M059J (cell line): Measurements from ENCODE around the gene ZSCAN16. TPM values are rescaled to one million over a fixed set of nuclear protein-coding genes. Genes with fewer than 3 reads are reported as not detected.

Source experiments
- DNase-seq: peaks from one replicate; pipeline ENCODE4 v3.0.0-alpha.2; 2012; ENCODE audit warnings: low read depth
- total RNA-seq: library from RNA; depleted of rRNA; stranded (reverse); fragments of >200 nt; shearing (Covaris generic); gene quantifications from 2 replicates; pipeline ENCODE4 v1.2.3, GENCODE V29; 2014; rRNA removed

Gene ZSCAN16
- total RNA-seq, 1 experiment from 2014 or later = 7.8 TPM

- DNase-seq = no peak
Measured at GRCh38 chr6:28171271-28171670, 46.9 kb downstream of the ZSCAN16 start.

- DNase-seq = no peak
Measured at GRCh38 chr6:28172006-28172405, 47.6 kb downstream of the ZSCAN16 start.

- no peak for DNase-seq
Measured at GRCh38 chr6:28176373-28176772, 52.0 kb downstream of the ZSCAN16 start.

Other genes starting within 250 kb of the ZSCAN16 start
- gene OR2B2, start 212.2 kb upstream of the ZSCAN16 start, total RNA-seq = not detected in 2 replicates
- 0.15 and 0.27 TPM in 2 replicates for gene OR2B6, start 167.4 kb upstream of the ZSCAN16 start, total RNA-seq
- gene ZNF165, start 44.0 kb upstream of the ZSCAN16 start, total RNA-seq = 0.89 and 1.6 TPM in 2 replicates
- 16.4 and 20.6 TPM in 2 replicates for gene ZKSCAN8, start 17.3 kb downstream of the ZSCAN16 start, total RNA-seq
- 18.1 and 26.9 TPM in 2 replicates for gene ZSCAN9, start 100.7 kb downstream of the ZSCAN16 start, total RNA-seq
- 3.7 and 11.5 TPM in 2 replicates for gene ZKSCAN4, start 127.7 kb downstream of the ZSCAN16 start, total RNA-seq
- gene NKAPL, start 134.7 kb downstream of the ZSCAN16 start, total RNA-seq = not detected in 2 replicates
- gene ZSCAN26, start 142.5 kb downstream of the ZSCAN16 start, total RNA-seq = 18.0 and 30.6 TPM in 2 replicates
- 10.5 and 11.9 TPM in 2 replicates for gene PGBD1, start 157.0 kb downstream of the ZSCAN16 start, total RNA-seq
- gene ZSCAN31, start 211.5 kb downstream of the ZSCAN16 start, total RNA-seq = 19.7 and 20.4 TPM in 2 replicates
- 4.6 and 8.1 TPM in 2 replicates for gene ZKSCAN3, start 225.3 kb downstream of the ZSCAN16 start, total RNA-seq